Stimulated activated CD8-positive, alpha-beta memory T cell treated with anti-CD3 and anti-CD28 coated beads, Interleukin-7, amount 100 ng/mL, for 48 hours (primary cell): Measurements from ENCODE around the gene OR2H1.

Experiments
- DNase-seq, 2 donors: peaks; one replicate each; pipeline ENCODE4 v3.0.0-alpha.2; 2020; ENCODE audit warnings: low read depth in 1 of 2; ENCODE audit errors: extremely low read depth in 1 of 2

The OR2H1 gene

DNA sequence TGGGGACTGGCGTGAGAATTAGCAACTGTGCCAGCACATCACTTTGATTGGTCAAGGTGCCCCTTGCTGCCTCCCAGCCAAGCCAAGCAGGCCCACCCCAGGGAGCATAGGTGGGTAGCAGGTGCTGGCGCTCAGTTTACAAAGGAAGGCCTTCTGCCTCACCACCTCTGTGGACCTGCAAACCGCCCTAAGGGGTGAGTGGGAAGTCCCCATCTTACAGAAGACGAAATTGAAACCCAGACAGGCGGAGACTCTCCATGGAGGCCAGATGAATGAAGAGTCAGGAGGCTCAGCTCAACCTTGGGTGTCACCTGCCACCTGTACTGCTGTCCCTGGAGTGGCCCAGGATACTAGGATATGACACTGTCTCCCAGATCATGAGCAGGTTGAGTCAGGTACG lies 52.3 kb downstream of the OR2H1 start:
- no peak for DNase-seq

DNA sequence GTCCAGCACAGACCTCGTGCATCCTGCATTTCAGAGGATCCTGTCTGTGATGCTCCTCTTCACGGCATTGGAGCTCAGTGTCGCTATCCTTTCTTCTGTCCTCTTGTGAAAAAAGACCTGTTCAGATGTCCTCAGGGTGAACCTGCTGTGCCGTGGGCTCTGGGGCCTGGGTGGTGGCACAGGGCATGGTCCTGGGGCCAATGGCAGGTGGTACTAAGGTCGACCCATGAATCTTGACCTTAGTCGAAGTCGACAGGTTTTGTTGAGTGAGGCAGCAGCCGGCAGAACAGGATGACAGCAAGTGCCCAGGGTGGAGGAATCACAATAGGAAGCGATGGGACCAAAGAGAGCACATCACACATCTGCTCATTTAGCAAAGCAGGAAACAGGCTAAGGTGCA lies 52.8 kb downstream of the OR2H1 start:
- no peak for DNase-seq

- no peak for DNase-seq
Measured at GRCh38 chr6:29510202-29510601, 53.2 kb downstream of the OR2H1 start.

- DNase-seq = no peak
Measured at GRCh38 chr6:29510746-29511300, 53.9 kb downstream of the OR2H1 start.
